Astrocyte (in vitro differentiated cells and primary cell): ENCODE measurements around the gene PIM3. TPM values are rescaled to one million over a fixed set of nuclear protein-coding genes. Genes with fewer than 3 reads are reported as not detected.

Source experiments
- DNase-seq: peaks from one replicate; pipeline ENCODE4 v3.0.0-alpha.2; 2010; ENCODE audit warnings: low read depth
- FAIRE-seq: peaks from 2 replicates; lab custom pipeline; 2011; peaks lifted over from hg19 to GRCh38; lab: Jason Lieb, UNC
- H2AFZ ChIP-seq: 2 replicates; pipeline ENCODE4 v1.6.0; 2012; ENCODE audit warnings: low read depth, low read length, inconsistent platforms
- H3K27ac ChIP-seq: 2 replicates; pipeline ENCODE4 v1.5.1; 2011; ENCODE audit warnings: low read depth, low read length, inconsistent platforms
- H3K27me3 ChIP-seq: 2 replicates; pipeline ENCODE4 v1.6.0; 2011; ENCODE audit warnings: low read length, inconsistent platforms; ENCODE audit not compliant: insufficient read depth
- H3K36me3 ChIP-seq: 2 replicates; pipeline ENCODE4 v1.5.1; 2011; ENCODE audit warnings: low read length, inconsistent platforms; ENCODE audit not compliant: insufficient read depth
- H3K4me1 ChIP-seq: 2 replicates; pipeline ENCODE4 v1.5.1; 2011; ENCODE audit warnings: low read length, inconsistent platforms; ENCODE audit not compliant: insufficient read depth
- H3K4me2 ChIP-seq: 2 replicates; pipeline ENCODE4 v1.6.0; 2012; ENCODE audit warnings: low read length, inconsistent platforms
- H3K4me3 ChIP-seq: 2 replicates; pipeline ENCODE4 v1.5.1; 2011; ENCODE audit warnings: low read depth, mild to moderate bottlenecking, low read length, inconsistent platforms; ENCODE audit not compliant: insufficient read depth
- H3K79me2 ChIP-seq: 2 replicates; pipeline ENCODE4 v1.6.0; 2012; ENCODE audit warnings: mild to moderate bottlenecking, low read length, inconsistent platforms; ENCODE audit not compliant: insufficient read depth
- H3K9ac ChIP-seq: 2 replicates; pipeline ENCODE4 v1.6.0; 2012; ENCODE audit warnings: mild to moderate bottlenecking, low read length, inconsistent platforms
- H3K9me3 ChIP-seq: 2 replicates; pipeline ENCODE4 v1.5.1; 2012; ENCODE audit warnings: low read depth, mild to moderate bottlenecking, low read length, inconsistent platforms; ENCODE audit not compliant: insufficient read depth
- H4K20me1 ChIP-seq: 2 replicates; pipeline ENCODE4 v1.6.0; 2012; ENCODE audit warnings: low read length, inconsistent platforms; ENCODE audit not compliant: insufficient read depth
- H3K27ac Mint-ChIP-seq: one replicate; pipeline ENCODE4 v1.8.0; 2021; ENCODE audit warnings: mild to moderate bottlenecking, mixed read lengths; ENCODE audit not compliant: unreplicated experiment
- H3K27me3 Mint-ChIP-seq: one replicate; pipeline ENCODE4 v1.8.0; 2021; ENCODE audit warnings: low read depth, mixed read lengths; ENCODE audit not compliant: unreplicated experiment
- H3K36me3 Mint-ChIP-seq: one replicate; pipeline ENCODE4 v1.8.0; 2021; ENCODE audit warnings: low read depth, mixed read lengths; ENCODE audit not compliant: unreplicated experiment
- H3K4me1 Mint-ChIP-seq: one replicate; pipeline ENCODE4 v1.8.0; 2021; ENCODE audit warnings: low read depth, mixed read lengths; ENCODE audit not compliant: unreplicated experiment
- H3K4me3 Mint-ChIP-seq: one replicate; pipeline ENCODE4 v1.8.0; 2021; ENCODE audit warnings: mild to moderate bottlenecking, moderate library complexity, mixed read lengths; ENCODE audit not compliant: unreplicated experiment
- H3K9me3 Mint-ChIP-seq: one replicate; pipeline ENCODE4 v1.8.0; 2021; ENCODE audit warnings: mild to moderate bottlenecking, mixed read lengths; ENCODE audit not compliant: unreplicated experiment
- CTCF ChIP-seq: IDR thresholded peaks from 2 replicates; pipeline ENCODE4 v1.5.1; 2011; ENCODE audit warnings: low read depth, mild to moderate bottlenecking, inconsistent platforms, low read length, moderate library complexity; ENCODE audit not compliant: insufficient read depth
- EZH2 ChIP-seq: IDR thresholded peaks from 2 replicates; pipeline ENCODE4 v1.6.1; 2012; ENCODE audit warnings: mild to moderate bottlenecking, low read length, inconsistent platforms; ENCODE audit not compliant: insufficient read depth
- total RNA-seq: library from RNA; stranded (reverse); gene quantifications from 2 replicates; pipeline ENCODE4 v1.2.1, GENCODE V29; 2021

The PIM3 gene
- total RNA-seq, 1 donor from 2014 or later, result 15.5 TPM

DNA sequence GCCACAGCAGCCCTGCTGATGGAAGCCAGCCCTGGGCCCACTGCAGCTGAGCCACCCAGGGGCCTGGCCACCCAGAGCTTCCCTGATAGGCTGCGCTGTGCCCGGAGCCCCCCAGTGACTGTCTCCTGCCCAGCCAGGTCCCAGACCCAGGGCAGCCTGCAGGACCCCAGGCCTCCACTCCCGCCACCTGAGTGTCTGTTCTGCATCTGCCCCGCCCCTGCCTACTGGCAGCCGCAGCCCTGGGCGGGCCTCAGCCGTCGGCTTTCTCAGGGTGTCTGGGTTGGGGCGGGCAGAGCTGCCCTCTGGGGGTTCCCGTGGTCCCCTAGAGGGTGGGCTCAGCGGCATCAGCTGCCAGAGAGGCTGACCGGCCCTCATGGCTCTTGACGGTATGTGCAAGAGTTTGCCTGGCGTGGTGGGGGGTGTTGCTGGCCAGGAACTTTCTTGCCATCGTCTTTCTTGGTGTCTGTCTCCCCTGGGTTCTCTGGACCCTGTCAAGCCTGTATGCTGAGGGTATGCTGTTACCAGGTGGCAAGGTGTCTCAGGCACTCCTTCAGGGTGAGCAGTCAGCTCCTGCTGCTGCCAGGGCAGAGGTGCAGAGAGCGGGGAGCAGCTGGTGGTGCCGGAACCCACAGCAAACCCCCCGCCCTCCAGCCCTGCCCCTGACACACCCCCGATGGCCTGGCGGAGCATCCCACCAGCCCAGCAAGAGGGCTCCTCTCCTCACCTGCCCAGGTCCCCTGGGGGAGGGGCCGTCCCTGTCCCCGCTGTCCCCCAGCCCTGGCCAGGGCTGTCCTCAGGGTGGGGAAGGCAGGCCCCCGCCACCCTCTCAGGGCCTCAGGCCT lies 12.2 kb upstream of the PIM3 start:
- H3K9ac ChIP-seq, result no peak overlapping the region
- no peak overlapping the region for H3K27ac ChIP-seq
- DNase-seq (no peak), FAIRE-seq (no peak)
- peaks cover 4% of the 10 kb centered on the region for H3K27me3 Mint-ChIP-seq
- H3K4me3 ChIP-seq, result no peak overlapping the region
- H3K4me2 ChIP-seq, result no peak overlapping the region
- TF ChIP-seq CTCF (no peak), EZH2 (no peak)
- H3K79me2 ChIP-seq, result no peaks in the 10 kb centered on the region
- H3K27me3 ChIP-seq, result no peaks in the 10 kb centered on the region
- peaks cover 6% of the 10 kb centered on the region for H3K4me1 Mint-ChIP-seq
- H2AFZ ChIP-seq, result no peak overlapping the region
- H4K20me1 ChIP-seq, result no peaks in the 10 kb centered on the region
- H3K36me3 ChIP-seq, result no peaks in the 10 kb centered on the region
- H3K9me3 Mint-ChIP-seq, result no peaks in the 10 kb centered on the region
- peaks cover 12% of the 10 kb centered on the region for H3K4me1 ChIP-seq
- no peak overlapping the region for H3K4me3 Mint-ChIP-seq
- H3K27ac Mint-ChIP-seq, result no peak overlapping the region
- no peaks in the 10 kb centered on the region for H3K36me3 Mint-ChIP-seq
- no peaks in the 10 kb centered on the region for H3K9me3 ChIP-seq

DNA sequence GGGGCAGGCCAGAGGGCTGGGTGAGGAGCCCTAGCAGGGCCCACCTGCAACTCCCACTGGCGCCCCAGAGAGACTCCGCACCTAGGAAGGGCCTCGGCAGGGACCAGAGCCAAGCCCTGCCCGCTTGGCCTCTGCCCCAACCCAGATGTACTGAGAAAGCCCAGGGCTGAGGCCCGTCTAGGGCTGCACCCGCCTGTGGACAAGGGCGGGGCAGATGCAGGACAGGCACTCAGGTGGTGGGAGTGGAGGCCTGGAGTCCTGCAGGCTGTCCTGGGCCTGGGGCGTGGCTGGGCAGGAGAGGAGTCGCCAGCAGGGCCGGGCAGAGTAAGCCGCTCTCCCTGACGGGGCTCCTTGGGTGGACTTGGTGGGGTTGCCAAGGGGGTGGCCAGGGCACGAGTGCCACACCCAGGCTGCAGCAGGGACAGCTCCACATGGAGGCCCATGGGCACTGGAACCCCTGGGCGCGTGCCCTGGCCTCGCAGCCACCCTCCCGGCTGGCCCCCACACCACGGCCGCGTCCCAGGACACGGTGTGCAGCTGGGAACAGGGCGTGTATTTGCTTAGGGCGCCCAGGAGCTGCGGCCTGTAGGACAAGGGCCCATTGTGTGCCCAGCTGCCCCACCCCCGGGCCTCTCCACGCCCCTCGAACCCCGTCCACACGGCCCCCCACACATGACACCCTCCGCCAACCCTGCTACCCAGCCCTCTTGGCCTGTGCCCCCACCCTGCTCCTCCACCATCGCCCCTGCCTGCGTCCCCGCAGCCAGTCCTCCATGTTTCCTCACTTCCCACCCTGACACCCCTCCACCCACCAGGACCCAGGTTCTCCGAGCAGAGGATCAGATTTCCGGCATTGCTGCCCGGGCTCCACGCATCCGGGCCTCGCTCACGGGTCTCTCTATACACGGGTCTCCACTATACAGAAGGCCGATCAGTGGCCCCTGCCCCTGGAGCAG lies 11.3 kb upstream of the PIM3 start:
- no peak overlapping the region for H3K9ac ChIP-seq
- Mint-ChIP-seq H3K4me1 (peaks cover 6% of the 10 kb centered on the region), H3K27ac (no peak overlapping the region), H3K27me3 (peaks cover 4% of the 10 kb centered on the region), H3K4me3 (no peak overlapping the region), H3K9me3 (no peaks in the 10 kb centered on the region), H3K36me3 (no peaks in the 10 kb centered on the region)
- TF ChIP-seq EZH2 (no peak), CTCF (no peak)
- DNase-seq (no peak), FAIRE-seq (no peak)
- no peaks in the 10 kb centered on the region for H3K9me3 ChIP-seq
- no peak overlapping the region for H3K4me3 ChIP-seq
- no peaks in the 10 kb centered on the region for H4K20me1 ChIP-seq
- H3K4me1 ChIP-seq, result peaks cover 12% of the 10 kb centered on the region
- no peak overlapping the region for H3K27ac ChIP-seq
- H2AFZ ChIP-seq, result no peak overlapping the region
- no peaks in the 10 kb centered on the region for H3K79me2 ChIP-seq
- H3K27me3 ChIP-seq, result no peaks in the 10 kb centered on the region
- no peak overlapping the region for H3K4me2 ChIP-seq
- no peaks in the 10 kb centered on the region for H3K36me3 ChIP-seq
